H1 (cell line): ENCODE results near the gene MASP1.

ENCODE experiments used
- CEBPB ChIP-seq: IDR thresholded peaks from 2 replicates; pipeline ENCODE4 v1.6.1; 2012; ENCODE audit warnings: low read depth, low read length
- EP300 ChIP-seq, 2 experiments: IDR thresholded peaks; 1 replicate in 1 of 2; 2 replicates in 1 of 2; pipeline ENCODE4 v1.6.1; 2011 to 2012; ENCODE audit warnings: low read depth in 2 of 2, low read length in 2 of 2, mild to moderate bottlenecking in 2 of 2, borderline replicate concordance in 1 of 2, inconsistent platforms in 1 of 2, moderate library complexity in 1 of 2
- GABPA ChIP-seq: IDR thresholded peaks from 2 replicates; pipeline ENCODE4 v1.6.1; 2011; ENCODE audit warnings: mild to moderate bottlenecking, low read length, moderate library complexity, borderline replicate concordance; ENCODE audit not compliant: insufficient read depth
- HDAC6 ChIP-seq: IDR thresholded peaks from one replicate; pipeline ENCODE4 v1.7.1; 2012; ENCODE audit warnings: low read depth, mild to moderate bottlenecking, inconsistent platforms, low read length, moderate library complexity
- KDM5A ChIP-seq: fragments of 200-600 bp; IDR thresholded peaks from 2 replicates; pipeline ENCODE4 v1.7.1; 2012; ENCODE audit warnings: mild to moderate bottlenecking, low read length, inconsistent platforms, mixed read lengths
- MAFK ChIP-seq: IDR thresholded peaks from 2 replicates; pipeline ENCODE4 v1.6.1; 2012; ENCODE audit warnings: low read depth, mild to moderate bottlenecking, improper control_type of control experiment, low read length
- POLR2A ChIP-seq, 2 experiments: IDR thresholded peaks; 1 replicate in 1 of 2; 2 replicates in 1 of 2; pipeline ENCODE4 v1.6.1; 2011; ENCODE audit warnings: low read depth in 2 of 2, low read length in 2 of 2, mild to moderate bottlenecking in 2 of 2; ENCODE audit errors: control extremely low read depth in 1 of 2
- RAD21 ChIP-seq, 2 experiments: IDR thresholded peaks in 1 of 2; conservative IDR thresholded peaks in 1 of 2; 2 replicates each; pipeline ENCODE4 v1.6.1; 2011; ENCODE audit warnings: low read depth in 2 of 2, low read length in 2 of 2, improper control_type of control experiment in 1 of 2, inconsistent platforms in 1 of 2, mild to moderate bottlenecking in 1 of 2, moderate library complexity in 1 of 2
- SIN3A ChIP-seq, 2 experiments: IDR thresholded peaks in 1 of 2; conservative IDR thresholded peaks in 1 of 2; 2 replicates each; pipeline ENCODE4 v1.6.1; 2011 to 2012; ENCODE audit warnings: low read length in 2 of 2, improper control_type of control experiment in 1 of 2, low read depth in 1 of 2, mild to moderate bottlenecking in 1 of 2
- SP1 ChIP-seq: IDR thresholded peaks from 2 replicates; pipeline ENCODE4 v1.6.1; 2011; ENCODE audit warnings: low read depth, low read length
- SRF ChIP-seq: IDR thresholded peaks from 2 replicates; pipeline ENCODE4 v1.6.1; 2011; ENCODE audit warnings: mild to moderate bottlenecking, low read depth, low read length, moderate library complexity
- TF ChIP-seq, protein P1 (sequence below), 3 experiments: IDR thresholded peaks; 1 replicate in 2 of 3; 2 replicates in 1 of 3; pipeline versions ENCODE4 v1.5.1 to v1.6.1; 2011; ENCODE audit warnings: low read length in 3 of 3, mild to moderate bottlenecking in 3 of 3, inconsistent platforms in 2 of 3, low read depth in 1 of 3, moderate library complexity in 1 of 3; ENCODE audit not compliant: insufficient read depth in 1 of 3; ENCODE audit errors: control extremely low read depth in 1 of 3

- TF ChIP-seq KDM5A (no peak), GABPA (no peak), SRF (no peak), RAD21 (IDR thresholded peaks at IDR 0.05 in 1 of 2, conservative IDR thresholded peaks at IDR 0.05 in 1 of 2; ENCODE audit: low read depth in 2 of 2, low read length in 2 of 2) (no peak), CEBPB (no peak), EP300 (IDR thresholded peaks at IDR 0.05; ENCODE audit: borderline replicate concordance in 1 of 2, low read depth in 2 of 2, low read length in 2 of 2) (no peak), HDAC6 (no peak), POLR2A (IDR thresholded peaks at IDR 0.05; ENCODE audit: control extremely low read depth in 1 of 2, low read depth in 2 of 2, low read length in 2 of 2) (no peak), SIN3A (conservative IDR thresholded peaks at IDR 0.05 in 1 of 2, IDR thresholded peaks at IDR 0.05 in 1 of 2; ENCODE audit: low read depth in 1 of 2, low read length in 2 of 2) (no peak), SP1 (no peak), MAFK (no peak)
- TF ChIP-seq, protein P1, sequence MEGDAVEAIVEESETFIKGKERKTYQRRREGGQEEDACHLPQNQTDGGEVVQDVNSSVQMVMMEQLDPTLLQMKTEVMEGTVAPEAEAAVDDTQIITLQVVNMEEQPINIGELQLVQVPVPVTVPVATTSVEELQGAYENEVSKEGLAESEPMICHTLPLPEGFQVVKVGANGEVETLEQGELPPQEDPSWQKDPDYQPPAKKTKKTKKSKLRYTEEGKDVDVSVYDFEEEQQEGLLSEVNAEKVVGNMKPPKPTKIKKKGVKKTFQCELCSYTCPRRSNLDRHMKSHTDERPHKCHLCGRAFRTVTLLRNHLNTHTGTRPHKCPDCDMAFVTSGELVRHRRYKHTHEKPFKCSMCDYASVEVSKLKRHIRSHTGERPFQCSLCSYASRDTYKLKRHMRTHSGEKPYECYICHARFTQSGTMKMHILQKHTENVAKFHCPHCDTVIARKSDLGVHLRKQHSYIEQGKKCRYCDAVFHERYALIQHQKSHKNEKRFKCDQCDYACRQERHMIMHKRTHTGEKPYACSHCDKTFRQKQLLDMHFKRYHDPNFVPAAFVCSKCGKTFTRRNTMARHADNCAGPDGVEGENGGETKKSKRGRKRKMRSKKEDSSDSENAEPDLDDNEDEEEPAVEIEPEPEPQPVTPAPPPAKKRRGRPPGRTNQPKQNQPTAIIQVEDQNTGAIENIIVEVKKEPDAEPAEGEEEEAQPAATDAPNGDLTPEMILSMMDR (IDR thresholded peaks at IDR 0.05; ENCODE audit: control extremely low read depth in 1 of 3, insufficient read depth in 1 of 3, low read depth in 1 of 3, low read length in 3 of 3), result no peak
These were observed 102.6 kb downstream of the MASP1 start for GRCh38 chr3:187188931-187189330.
